VCaP (cell line): Measurements from ENCODE around the gene RPS10.

ENCODE experiments used
- H3K27ac ChIP-seq: fragments of 450-650 bp; 2 replicates; pipeline ENCODE4 v1.5.1; 2017
- CTCF ChIP-seq: fragments of 450-650 bp; conservative IDR thresholded peaks from 2 replicates; pipeline ENCODE4 v1.5.1; 2017; ENCODE audit warnings: mild to moderate bottlenecking, moderate library complexity

RPS10 gene

GRCh38 chr6:34425498-34426410 lies at the start of gene RPS10:
RPS10 (minus strand) TSS chr6:34426069; CDS start chr6:34425221, 848 bp downstream.
- H3K27ac ChIP-seq = peak within 1 kb of the TSS; percentile 92
- TF ChIP-seq CTCF = no peak; the same call in 1 of the 2 replicates

GRCh38 chr6:34475238-34475682 lies 49.4 kb upstream of the RPS10 start:
- TF ChIP-seq CTCF = no peak
- H3K27ac ChIP-seq = no peak overlapping the region

- no peak for TF ChIP-seq CTCF
- H3K27ac ChIP-seq = no peak overlapping the region
Measured at GRCh38 chr6:34474754-34475153, 48.9 kb upstream of the RPS10 start.

- H3K27ac ChIP-seq = no peak overlapping the region
- no peak for TF ChIP-seq CTCF
Measured at GRCh38 chr6:34473967-34474366, 48.1 kb upstream of the RPS10 start.

- H3K27ac ChIP-seq = no peak overlapping the region
- no peak for TF ChIP-seq CTCF
Measured at GRCh38 chr6:34472425-34472824, 46.6 kb upstream of the RPS10 start.

- no peak overlapping the region for H3K27ac ChIP-seq
- no peak for TF ChIP-seq CTCF
Measured at GRCh38 chr6:34469499-34469898, 43.6 kb upstream of the RPS10 start.

- no peak for TF ChIP-seq CTCF
- no peak overlapping the region for H3K27ac ChIP-seq
Measured at GRCh38 chr6:34468378-34468892, 42.6 kb upstream of the RPS10 start.
